Measurements from ENCODE around the gene ARPC5L.

DNA sequence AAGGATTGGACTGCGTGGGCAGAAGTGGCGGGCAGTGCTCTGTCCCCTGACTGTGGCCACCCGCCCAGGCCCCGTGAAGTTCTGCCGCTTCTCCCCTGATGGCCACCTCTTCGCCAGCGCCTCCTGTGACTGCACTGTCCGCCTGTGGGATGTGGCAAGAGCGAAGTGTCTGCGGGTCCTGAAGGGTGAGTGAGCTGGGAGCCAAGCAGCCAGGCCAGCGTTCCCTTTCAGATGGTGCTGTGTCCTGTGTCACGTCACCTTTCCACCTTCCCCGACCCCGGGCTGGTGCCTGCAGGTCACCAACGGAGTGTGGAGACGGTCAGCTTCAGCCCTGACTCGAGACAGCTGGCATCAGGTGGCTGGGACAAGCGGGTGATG is 6.4 kb upstream of the ARPC5L start:
- TF ChIP-seq, protein P1, sequence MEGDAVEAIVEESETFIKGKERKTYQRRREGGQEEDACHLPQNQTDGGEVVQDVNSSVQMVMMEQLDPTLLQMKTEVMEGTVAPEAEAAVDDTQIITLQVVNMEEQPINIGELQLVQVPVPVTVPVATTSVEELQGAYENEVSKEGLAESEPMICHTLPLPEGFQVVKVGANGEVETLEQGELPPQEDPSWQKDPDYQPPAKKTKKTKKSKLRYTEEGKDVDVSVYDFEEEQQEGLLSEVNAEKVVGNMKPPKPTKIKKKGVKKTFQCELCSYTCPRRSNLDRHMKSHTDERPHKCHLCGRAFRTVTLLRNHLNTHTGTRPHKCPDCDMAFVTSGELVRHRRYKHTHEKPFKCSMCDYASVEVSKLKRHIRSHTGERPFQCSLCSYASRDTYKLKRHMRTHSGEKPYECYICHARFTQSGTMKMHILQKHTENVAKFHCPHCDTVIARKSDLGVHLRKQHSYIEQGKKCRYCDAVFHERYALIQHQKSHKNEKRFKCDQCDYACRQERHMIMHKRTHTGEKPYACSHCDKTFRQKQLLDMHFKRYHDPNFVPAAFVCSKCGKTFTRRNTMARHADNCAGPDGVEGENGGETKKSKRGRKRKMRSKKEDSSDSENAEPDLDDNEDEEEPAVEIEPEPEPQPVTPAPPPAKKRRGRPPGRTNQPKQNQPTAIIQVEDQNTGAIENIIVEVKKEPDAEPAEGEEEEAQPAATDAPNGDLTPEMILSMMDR (IDR thresholded peaks at IDR 0.05), result no peak
- TF ChIP-seq POLR2A (IDR thresholded peaks at IDR 0.05), result no peak
